ENCODE measurements around the gene OR52E5.

The OR52E5 gene

DNA sequence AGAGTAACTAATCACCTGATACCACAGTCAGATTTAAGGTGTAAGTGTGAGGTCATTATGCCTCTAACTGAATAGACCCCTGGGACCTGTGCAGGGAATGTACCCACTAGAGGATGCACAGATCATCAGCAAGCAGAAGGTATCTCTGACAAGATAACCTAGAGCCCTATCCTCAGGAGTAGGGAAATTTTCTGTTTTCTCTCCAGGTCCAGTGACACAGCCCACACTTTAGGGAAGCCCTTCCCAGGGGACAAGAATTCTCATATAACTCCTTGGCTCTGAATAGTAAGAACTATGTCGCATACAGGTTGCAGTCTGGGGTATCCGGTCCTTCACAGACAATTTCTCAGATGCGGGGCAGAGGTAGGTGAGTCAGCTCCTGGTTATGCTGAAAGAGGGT is at the start of gene OR52E5:
OR52E5 (plus strand) TSS at position 301 of the 400 bp plus-strand sequence. CDS start 7,569 bp downstream, outside the sequence.
- H3K36me3 Mint-ChIP-seq (ENCODE audit: low read depth): no peaks in the 10 kb centered on the region
- H3K4me1 Mint-ChIP-seq: no peaks in the 10 kb centered on the region
- TF ChIP-seq, protein P1, sequence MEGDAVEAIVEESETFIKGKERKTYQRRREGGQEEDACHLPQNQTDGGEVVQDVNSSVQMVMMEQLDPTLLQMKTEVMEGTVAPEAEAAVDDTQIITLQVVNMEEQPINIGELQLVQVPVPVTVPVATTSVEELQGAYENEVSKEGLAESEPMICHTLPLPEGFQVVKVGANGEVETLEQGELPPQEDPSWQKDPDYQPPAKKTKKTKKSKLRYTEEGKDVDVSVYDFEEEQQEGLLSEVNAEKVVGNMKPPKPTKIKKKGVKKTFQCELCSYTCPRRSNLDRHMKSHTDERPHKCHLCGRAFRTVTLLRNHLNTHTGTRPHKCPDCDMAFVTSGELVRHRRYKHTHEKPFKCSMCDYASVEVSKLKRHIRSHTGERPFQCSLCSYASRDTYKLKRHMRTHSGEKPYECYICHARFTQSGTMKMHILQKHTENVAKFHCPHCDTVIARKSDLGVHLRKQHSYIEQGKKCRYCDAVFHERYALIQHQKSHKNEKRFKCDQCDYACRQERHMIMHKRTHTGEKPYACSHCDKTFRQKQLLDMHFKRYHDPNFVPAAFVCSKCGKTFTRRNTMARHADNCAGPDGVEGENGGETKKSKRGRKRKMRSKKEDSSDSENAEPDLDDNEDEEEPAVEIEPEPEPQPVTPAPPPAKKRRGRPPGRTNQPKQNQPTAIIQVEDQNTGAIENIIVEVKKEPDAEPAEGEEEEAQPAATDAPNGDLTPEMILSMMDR (IDR thresholded peaks at IDR 0.05; ENCODE audit: unreplicated experiment in 3 of 3): no peak
- peaks cover 11% of the 10 kb centered on the region for H3K27me3 Mint-ChIP-seq (ENCODE audit: low read depth)
- no peak within 1 kb of the TSS for H3K4me3 Mint-ChIP-seq
- no peak within 1 kb of the TSS for H3K27ac Mint-ChIP-seq
- no peaks in the 10 kb centered on the region for H3K9me3 Mint-ChIP-seq

DNA sequence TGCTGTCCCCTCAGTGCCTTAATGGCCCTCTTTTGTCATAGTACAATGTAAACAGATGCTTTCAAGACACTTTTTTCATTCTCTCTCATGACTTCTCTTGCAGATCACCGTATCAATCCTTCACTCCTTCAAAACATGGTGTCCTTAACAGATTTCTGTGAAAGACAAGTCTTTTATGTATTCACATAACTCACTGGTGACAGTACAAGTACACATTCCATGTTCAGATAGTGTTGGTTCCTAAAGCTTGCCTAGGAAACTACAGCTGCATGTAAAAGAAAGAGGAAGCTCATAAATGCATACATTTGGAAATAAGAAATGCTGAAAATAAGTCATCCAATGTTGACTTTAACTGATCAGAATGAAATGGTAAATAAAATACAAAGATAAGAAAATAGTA is 46.3 kb upstream of the OR52E5 start:
- Mint-ChIP-seq H3K4me1 (no peaks in the 10 kb centered on the region), H3K9me3 (no peaks in the 10 kb centered on the region), H3K4me3 (no peak overlapping the region), H3K36me3 (ENCODE audit: low read depth) (no peaks in the 10 kb centered on the region), H3K27me3 (ENCODE audit: low read depth) (no peaks in the 10 kb centered on the region), H3K27ac (no peak overlapping the region)
- TF ChIP-seq, protein P1 (IDR thresholded peaks at IDR 0.05; ENCODE audit: unreplicated experiment in 3 of 3): no peak

DNA sequence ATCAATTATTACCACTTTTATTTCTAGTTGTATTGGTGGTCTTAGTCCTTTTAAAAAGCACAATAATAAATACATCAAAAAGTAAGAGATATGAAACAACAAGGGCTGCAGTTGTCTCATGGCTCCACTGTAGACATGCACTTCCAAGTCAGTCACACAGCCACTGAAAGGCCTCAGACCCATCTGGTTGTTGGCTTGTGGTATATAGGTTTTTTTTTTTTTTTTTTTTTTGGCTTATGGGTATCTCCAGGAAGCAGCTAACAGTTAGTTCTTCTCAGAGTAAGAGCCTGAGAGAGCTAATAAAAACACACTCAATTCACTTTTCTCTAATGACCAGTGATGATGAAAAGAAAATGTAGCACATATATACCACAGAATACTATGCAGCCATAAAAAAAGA is 45.3 kb upstream of the OR52E5 start:
- Mint-ChIP-seq H3K36me3 (ENCODE audit: low read depth) (no peaks in the 10 kb centered on the region), H3K4me3 (no peak overlapping the region), H3K27me3 (ENCODE audit: low read depth) (no peaks in the 10 kb centered on the region), H3K4me1 (no peaks in the 10 kb centered on the region), H3K27ac (no peak overlapping the region), H3K9me3 (peaks cover 2% of the 10 kb centered on the region)
- TF ChIP-seq, protein P1 (IDR thresholded peaks at IDR 0.05; ENCODE audit: unreplicated experiment in 3 of 3): no peak

DNA sequence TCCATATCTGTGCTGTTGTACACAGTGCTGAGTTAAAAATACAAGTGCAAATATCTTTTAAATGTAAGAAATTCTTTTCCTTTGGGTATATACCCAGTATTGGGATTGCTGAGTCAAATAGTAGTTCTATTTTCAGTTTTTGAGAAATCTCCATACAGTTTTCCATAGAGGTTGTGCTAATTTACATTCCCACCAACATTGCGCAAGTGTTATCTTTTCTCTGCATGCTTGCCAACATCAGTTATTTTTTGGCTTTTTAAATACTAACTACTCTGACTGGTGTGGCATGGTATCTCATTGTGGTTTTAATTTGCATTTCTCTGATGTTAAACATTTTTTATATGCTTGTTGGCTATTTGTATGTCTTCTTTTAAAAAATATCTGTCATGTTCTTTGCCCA is 42.0 kb upstream of the OR52E5 start:
- Mint-ChIP-seq H3K27me3 (ENCODE audit: low read depth) (no peaks in the 10 kb centered on the region), H3K4me1 (no peaks in the 10 kb centered on the region), H3K27ac (no peak overlapping the region), H3K4me3 (no peak overlapping the region), H3K9me3 (peaks cover 5% of the 10 kb centered on the region), H3K36me3 (ENCODE audit: low read depth) (no peaks in the 10 kb centered on the region)
- TF ChIP-seq, protein P1 (IDR thresholded peaks at IDR 0.05; ENCODE audit: unreplicated experiment in 3 of 3): no peak

DNA sequence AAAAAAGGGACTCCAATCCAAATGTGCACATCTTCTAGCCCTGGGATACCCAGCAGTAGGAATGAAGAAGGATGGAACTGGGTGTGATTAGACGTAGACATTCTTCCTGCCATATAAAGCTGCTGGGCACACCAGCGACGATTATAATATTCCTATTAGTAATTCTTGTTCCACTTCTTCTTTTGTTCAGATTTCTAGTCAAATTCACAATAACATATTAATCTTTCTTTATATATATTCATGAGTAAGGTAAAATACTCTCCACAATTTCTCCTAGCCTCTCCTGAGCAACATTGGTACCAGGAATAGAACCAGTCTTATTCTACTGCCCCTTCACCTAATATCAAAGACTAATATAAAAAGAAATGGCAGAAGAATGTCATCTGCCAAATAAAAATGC is 35.4 kb upstream of the OR52E5 start, which contains the start of gene OR52E8:
OR52E8 (minus strand) TSS at position 101 of the 400 bp plus-strand sequence; CDS start at position 101, 0 bp downstream.
- no peaks in the 10 kb centered on the region for H3K4me1 Mint-ChIP-seq
- TF ChIP-seq, protein P1 (IDR thresholded peaks at IDR 0.05; ENCODE audit: unreplicated experiment in 3 of 3): no peak
- no peak within 1 kb of the TSS for H3K27ac Mint-ChIP-seq
- H3K9me3 Mint-ChIP-seq: peaks cover 3% of the 10 kb centered on the region
- H3K27me3 Mint-ChIP-seq (ENCODE audit: low read depth): no peaks in the 10 kb centered on the region
- no peak within 1 kb of the TSS for H3K4me3 Mint-ChIP-seq
- no peaks in the 10 kb centered on the region for H3K36me3 Mint-ChIP-seq (ENCODE audit: low read depth)

DNA sequence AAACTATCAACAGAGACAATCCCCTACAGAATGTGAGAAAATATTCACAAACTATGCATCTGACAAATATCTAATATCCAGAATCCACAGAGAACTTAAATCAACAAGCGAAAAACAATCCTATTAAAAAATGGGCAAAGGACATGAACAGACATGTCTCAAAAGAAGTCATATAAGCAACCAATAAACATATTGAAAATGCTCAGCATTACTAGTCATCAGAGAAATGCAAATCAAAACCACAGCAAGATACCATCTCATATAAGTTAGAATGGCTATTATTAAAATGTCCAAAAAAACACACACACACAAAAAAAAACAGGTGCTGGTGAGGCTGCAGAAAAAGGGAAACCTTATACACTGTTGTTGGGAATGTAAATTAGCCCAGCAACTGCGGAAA is 27.2 kb upstream of the OR52E5 start:
- Mint-ChIP-seq H3K36me3 (ENCODE audit: low read depth) (no peaks in the 10 kb centered on the region), H3K9me3 (peaks cover 3% of the 10 kb centered on the region), H3K4me3 (no peak overlapping the region), H3K27me3 (ENCODE audit: low read depth) (peaks cover 6% of the 10 kb centered on the region), H3K4me1 (no peaks in the 10 kb centered on the region), H3K27ac (no peak overlapping the region)
- TF ChIP-seq, protein P1 (IDR thresholded peaks at IDR 0.05; ENCODE audit: unreplicated experiment in 3 of 3): no peak
